Testis (tissue), 3 donors: Measurements from ENCODE around the gene CLASP2. TPM values are rescaled to one million over a fixed set of nuclear protein-coding genes. Genes with fewer than 3 reads are reported as not detected.
A peak's percentile ranks its signal among the peaks of the same experiment; 100 is the strongest.

Source experiments
- DNase-seq: peaks from one replicate; pipeline ENCODE4 v3.0.0-alpha.2; 2019
- H3K27ac ChIP-seq, 2 donors: fragments of 200-600 bp; sonication (generic); one replicate each; pipeline ENCODE4 v1.5.1; 2019
- H3K27me3 ChIP-seq: fragments of 200-600 bp; sonication (generic); one replicate; pipeline ENCODE4 v1.5.1; 2019
- H3K36me3 ChIP-seq: fragments of 200-600 bp; sonication (generic); one replicate; pipeline ENCODE4 v1.5.1; 2017; ENCODE audit warnings: low read depth; ENCODE audit errors: missing control alignments
- H3K4me1 ChIP-seq: fragments of 200-600 bp; sonication (generic); one replicate; pipeline ENCODE4 v1.5.1; 2019
- H3K4me3 ChIP-seq, 2 donors: fragments of 200-600 bp; sonication (generic); one replicate each; pipeline ENCODE4 v1.5.1; 2017 to 2019
- H3K9me3 ChIP-seq: fragments of 200-600 bp; sonication (generic); one replicate; pipeline ENCODE4 v1.5.1; 2017
- CTCF ChIP-seq, 3 experiments: fragments of 450-650 bp in 2 of 3; fragments of 200-600 bp in 1 of 3; sonication (generic) in 1 of 3; IDR thresholded peaks; one replicate each; pipeline ENCODE4 v1.5.1; 2016 to 2019; ENCODE audit warnings: antibody characterized with exemption in 3 of 3, mild to moderate bottlenecking in 2 of 3, moderate library complexity in 1 of 3
- POLR2A ChIP-seq: fragments of 450-650 bp; IDR thresholded peaks from one replicate; pipeline ENCODE4 v1.6.1; 2017; ENCODE audit warnings: antibody characterized with exemption, mild to moderate bottlenecking, moderate library complexity
- WGBS, 2 donors: methylation state at CpG; one replicate each; pipeline ENCODE4 v1.1.5; 2018; 5-methylcytosine and 5-hydroxymethylcytosine counted together
- intact Hi-C: fragments of 100-400 bp; cut with DNase I; formaldehyde crosslinking; loops from one replicate; pipeline ENCODE4 v1.15.1; 2023; ENCODE audit warnings: low total_unique reads
- polyA plus RNA-seq: library from polyadenylated mRNA; stranded (reverse); fragments of 350-450 nt; fragmentation: Illumina TruSeq; extraction: RNeasy Lipid Tissue Mini Kit (QIAGEN cat#74804); gene quantifications from one replicate; pipeline ENCODE4 v1.2.3, GENCODE V29; 2014; ENCODE audit warnings: low read depth, low replicate concordance; ENCODE audit not compliant: insufficient read depth
- total RNA-seq, 2 donors: library from RNA; depleted of rRNA; stranded (reverse); fragments of >200 nt; gene quantifications; one replicate each; pipeline ENCODE4 v1.2.3, GENCODE V29; 2016

Gene CLASP2
- total and polyA plus RNA-seq, 3 donors from 2014 or later = 21.5 to 72.1 (median 68.4) TPM

DNA sequence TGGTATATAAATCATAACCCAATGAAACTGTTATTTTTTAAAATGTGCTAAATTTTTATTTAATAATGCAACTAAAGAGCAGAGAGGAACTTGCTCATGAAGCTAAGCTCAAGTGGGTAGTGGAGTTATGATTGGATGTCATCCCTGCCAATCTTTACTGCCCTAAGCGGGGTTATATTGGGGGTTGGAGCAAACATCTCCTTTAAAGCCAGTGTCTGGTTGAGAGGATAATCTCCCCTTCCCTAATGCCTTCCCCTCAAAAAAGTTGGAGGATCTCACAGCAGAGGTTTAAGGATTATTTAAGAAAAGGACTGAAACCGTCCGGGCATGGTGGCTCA lies 32.1 kb upstream of the CLASP2 start:
- 85 to 98% methylated on average over 3 of the region's 3 CpGs for WGBS, 2 donors
- intact Hi-C loops = no loop called here
- TF ChIP-seq POLR2A (no peak), CTCF (IDR thresholded peaks at IDR 0.05) (no peak)
- H3K27me3 ChIP-seq = no peaks in the 10 kb centered on the region
- no peaks in the 10 kb centered on the region for H3K36me3 ChIP-seq
- H3K27ac ChIP-seq = no peak overlapping the region
- H3K4me1 ChIP-seq = no peaks in the 10 kb centered on the region
- no peaks in the 10 kb centered on the region for H3K9me3 ChIP-seq
- no peak overlapping the region for H3K4me3 ChIP-seq
- DNase-seq = no peak

DNA sequence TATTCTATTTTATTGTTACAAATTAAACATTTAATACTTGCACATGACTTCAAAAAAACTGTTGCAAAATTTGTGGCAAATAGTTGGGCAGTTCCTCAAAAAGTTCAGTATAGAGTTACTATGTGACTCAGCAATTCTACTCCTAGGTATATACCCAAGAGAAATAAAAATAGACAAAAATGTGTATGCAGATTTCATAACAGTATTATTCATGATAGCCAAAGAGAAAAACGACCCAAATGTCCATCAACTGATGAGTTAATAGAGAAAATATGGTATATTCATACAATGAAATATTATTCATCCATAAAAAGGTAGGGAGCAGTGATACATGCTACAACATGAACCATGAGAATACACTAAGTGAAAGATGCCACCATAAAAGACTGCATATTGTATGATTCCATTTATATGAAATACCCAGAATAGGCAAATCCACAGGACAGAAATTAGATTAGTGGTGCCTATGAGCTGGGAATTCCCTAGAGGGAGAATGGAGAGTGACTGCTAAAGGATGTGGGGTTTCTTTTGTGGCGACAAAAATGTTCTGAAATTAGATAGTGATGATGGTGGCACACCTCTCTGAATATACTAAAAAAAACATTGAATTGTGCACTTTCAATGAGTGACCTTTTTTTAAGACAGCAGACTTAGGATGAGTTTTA lies 31.6 kb upstream of the CLASP2 start:
- no peaks in the 10 kb centered on the region for H3K36me3 ChIP-seq
- no peak for TF ChIP-seq CTCF (IDR thresholded peaks at IDR 0.05)
- no peak for TF ChIP-seq POLR2A
- H3K4me1 ChIP-seq = no peaks in the 10 kb centered on the region
- H3K27ac ChIP-seq = no peak overlapping the region
- intact Hi-C loops = no loop called here
- H3K9me3 ChIP-seq = no peaks in the 10 kb centered on the region
- H3K4me3 ChIP-seq = no peak overlapping the region
- no peaks in the 10 kb centered on the region for H3K27me3 ChIP-seq
- 63 to 69% methylated on average over 2 of the region's 2 CpGs for WGBS, 2 donors
- no peak for DNase-seq

DNA sequence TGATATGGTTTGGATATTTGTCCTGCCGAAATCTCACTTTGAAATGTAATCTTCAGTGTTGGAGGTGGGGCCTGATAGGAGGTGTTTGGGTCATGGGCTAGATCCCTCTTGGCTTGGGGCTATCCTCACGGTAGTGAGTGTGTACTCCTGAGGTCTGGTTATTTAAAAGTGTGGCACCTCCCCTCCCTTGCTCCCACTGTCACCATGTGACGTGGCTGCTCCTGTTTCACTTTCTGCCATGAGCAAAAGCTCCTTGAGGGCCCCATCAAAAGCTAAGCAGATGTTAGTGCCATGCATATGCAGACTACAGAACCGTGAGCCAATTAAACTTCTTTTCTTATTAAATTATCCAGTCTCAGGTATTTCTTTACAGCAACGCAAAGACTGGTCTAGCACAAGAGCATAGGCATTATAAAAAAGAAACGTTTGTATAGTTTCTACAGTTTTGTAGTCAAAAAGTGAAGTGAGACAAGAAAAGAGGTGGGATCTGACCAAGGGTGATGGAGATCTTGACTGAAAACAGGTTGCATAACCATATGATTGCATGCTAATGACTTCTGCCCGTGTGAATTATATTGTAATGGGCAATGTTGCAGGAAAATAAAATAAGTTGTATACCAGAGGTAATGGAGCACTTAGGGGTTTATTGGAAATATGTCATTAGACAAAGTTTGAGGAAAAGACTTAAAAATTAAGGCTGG lies 28.5 kb upstream of the CLASP2 start:
- no peaks in the 10 kb centered on the region for H3K9me3 ChIP-seq
- no peaks in the 10 kb centered on the region for H3K4me1 ChIP-seq
- TF ChIP-seq CTCF (IDR thresholded peaks at IDR 0.05) (no peak), POLR2A (no peak)
- H3K27ac ChIP-seq = no peak overlapping the region
- 74 to 76% methylated on average over 7 of the region's 7 CpGs for WGBS, 2 donors
- DNase-seq = no peak
- intact Hi-C loops = no loop called here
- H3K27me3 ChIP-seq = no peaks in the 10 kb centered on the region
- no peaks in the 10 kb centered on the region for H3K36me3 ChIP-seq
- H3K4me3 ChIP-seq = no peak overlapping the region

- no peak for TF ChIP-seq POLR2A
- TF ChIP-seq CTCF (IDR thresholded peaks at IDR 0.05) = no peak
- no peaks in the 10 kb centered on the region for H3K4me1 ChIP-seq
- no peak for DNase-seq
- no peak overlapping the region for H3K4me3 ChIP-seq
- no peak overlapping the region for H3K27ac ChIP-seq
- H3K9me3 ChIP-seq = no peaks in the 10 kb centered on the region
- no peaks in the 10 kb centered on the region for H3K36me3 ChIP-seq
- whole genome bisulfite sequencing, 2 donors = 60 to 73% methylated on average over 1 of the region's 1 CpG
- intact Hi-C loops = no loop called here
- H3K27me3 ChIP-seq = no peaks in the 10 kb centered on the region
Measured at GRCh38 chr3:33737146-33737545, 19.1 kb upstream of the CLASP2 start.

GRCh38 chr3:33732394-33732793 lies 14.3 kb upstream of the CLASP2 start:
- peak in 1 of 3 experiments; percentile 39 for TF ChIP-seq CTCF (IDR thresholded peaks at IDR 0.05)
- TF ChIP-seq POLR2A = no peak
- Histone ChIP-seq H3K36me3 (no peaks in the 10 kb centered on the region), H3K9me3 (no peaks in the 10 kb centered on the region), H3K27me3 (no peaks in the 10 kb centered on the region), H3K27ac (no peak overlapping the region), H3K4me3 (no peak overlapping the region), H3K4me1 (no peaks in the 10 kb centered on the region)
- WGBS, 2 donors = 80 to 86% methylated on average over 3 of the region's 3 CpGs
- intact Hi-C loops = no loop called here
- DNase-seq = no peak
